IPS-NIHi11 (cell line): Measurements from ENCODE around the gene EPHA2.

Source experiments
- DNase-seq: peaks from one replicate; pipeline ENCODE4 v3.0.0; 2012; ENCODE audit warnings: mixed read lengths, low spot score

The EPHA2 gene

GRCh38 chr1:16134906-16135305 lies 21.0 kb downstream of the EPHA2 start:
- no peak for DNase-seq

DNA sequence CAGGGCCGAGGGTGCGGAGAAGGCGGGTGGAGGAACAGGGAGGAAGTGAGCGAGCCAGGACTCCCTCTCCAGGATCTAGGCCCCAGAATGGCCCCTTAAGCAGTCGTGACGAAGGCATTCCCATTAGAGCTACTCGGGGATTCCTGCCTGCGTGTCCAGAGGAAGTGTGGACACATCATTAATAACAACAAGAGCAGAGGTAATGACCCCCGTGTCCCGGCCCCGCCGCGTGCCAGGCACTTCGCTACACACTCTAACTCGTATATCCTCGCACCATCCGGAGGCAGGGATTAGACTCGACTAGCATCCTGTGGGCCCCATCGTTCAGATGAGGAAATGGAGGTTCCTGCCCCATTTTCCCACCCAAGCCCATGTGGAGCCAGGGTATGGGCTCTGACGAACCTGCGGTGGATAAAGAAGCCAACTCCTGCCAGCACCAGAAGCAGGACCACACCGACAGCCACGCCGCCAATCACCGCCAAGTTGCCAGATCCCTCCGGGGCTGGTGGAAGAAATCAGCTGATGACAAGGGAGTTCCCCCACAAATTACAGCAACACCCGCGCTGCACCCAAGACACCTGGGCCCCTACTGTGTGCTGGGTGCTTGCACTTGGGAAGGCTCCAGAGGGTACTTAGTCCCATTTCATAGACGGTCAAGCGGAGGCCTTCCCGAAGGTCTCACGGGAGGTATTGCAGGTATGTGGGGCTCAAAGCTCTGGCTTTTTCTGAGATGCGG lies 21.6 kb downstream of the EPHA2 start:
- DNase-seq = no peak

GRCh38 chr1:16133007-16133961 lies 22.6 kb downstream of the EPHA2 start:
- DNase-seq = no peak

DNA sequence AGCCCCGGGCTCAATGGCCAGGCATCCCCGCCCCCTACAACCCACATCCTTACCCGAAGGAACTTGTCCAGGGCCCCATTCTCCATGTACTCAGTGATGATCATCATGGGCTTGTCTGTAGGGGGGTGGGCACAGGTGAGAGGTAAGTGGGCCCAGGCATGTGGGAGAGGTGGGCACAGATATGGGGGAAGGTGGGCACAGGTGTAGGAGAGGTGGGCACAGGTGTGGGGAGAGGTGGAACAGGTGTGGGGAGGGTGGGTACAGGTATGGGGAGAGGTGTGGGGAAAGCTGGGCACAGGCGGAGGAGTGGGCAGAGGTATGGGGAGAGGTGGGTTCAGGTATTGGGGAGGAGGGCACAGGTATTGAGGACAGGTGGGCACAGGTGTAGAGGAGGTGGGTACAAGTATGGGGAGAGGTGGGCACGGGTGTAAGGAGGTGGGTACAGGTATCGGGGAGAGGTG lies 23.5 kb downstream of the EPHA2 start:
- DNase-seq = no peak

DNA sequence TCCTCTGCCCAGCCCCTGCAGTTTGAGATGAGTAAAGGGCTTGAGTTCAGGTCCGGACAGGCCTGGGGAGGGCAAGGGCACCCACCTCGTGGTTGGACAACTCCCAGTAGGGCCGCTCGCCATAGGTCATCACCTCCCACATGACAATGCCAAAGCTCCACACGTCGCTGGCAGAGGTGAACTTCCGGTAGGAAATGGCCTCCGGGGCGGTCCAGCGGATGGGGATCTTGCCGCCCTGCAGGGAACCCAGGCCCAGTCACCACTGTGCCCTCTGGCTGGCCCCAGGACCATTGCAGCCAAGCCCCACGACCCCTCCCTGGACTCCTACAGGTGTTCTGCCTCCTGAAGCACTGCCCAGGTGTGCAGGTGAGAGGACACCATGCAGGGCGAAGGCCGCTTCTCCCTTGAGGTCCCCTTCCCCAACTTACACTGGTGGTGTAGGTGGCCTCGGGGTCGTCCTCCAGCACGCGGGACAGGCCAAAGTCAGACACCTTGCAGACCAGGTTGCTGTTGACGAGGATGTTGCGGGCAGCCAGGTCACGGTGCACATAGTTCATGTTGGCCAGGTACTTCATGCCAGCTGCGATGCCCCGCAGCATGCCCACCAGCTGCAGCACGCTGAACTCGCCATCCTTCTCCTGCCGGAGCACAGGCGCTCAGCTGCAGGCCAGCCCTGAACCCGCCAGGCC lies 24.1 kb downstream of the EPHA2 start:
- no peak for DNase-seq

GRCh38 chr1:16130827-16131226 lies 25.0 kb downstream of the EPHA2 start:
- DNase-seq = no peak

- DNase-seq = no peak
Measured at GRCh38 chr1:16129921-16130543, 25.8 kb downstream of the EPHA2 start.

GRCh38 chr1:16129316-16129715 lies 26.6 kb downstream of the EPHA2 start:
- no peak for DNase-seq

DNA sequence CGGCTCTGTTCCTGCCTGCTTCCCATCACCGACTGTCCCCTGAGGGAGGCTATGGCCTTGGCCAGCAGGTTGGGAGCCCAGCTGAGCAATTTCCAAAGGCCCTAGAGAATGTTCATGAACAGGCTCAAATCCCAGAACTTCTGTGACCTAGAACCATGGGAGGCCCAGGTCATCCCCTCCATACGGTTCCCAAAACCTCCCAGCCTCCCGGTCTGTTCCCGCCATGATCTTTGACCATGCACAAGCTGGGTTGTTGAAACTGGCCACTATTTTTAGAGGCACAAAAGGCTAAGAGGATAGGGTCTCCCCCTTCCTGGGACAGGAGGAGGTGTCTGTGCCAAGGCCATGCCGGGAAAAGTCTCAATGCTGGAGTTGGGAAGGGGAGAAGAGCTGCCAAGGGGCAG lies 27.5 kb downstream of the EPHA2 start:
- no peak for DNase-seq

DNA sequence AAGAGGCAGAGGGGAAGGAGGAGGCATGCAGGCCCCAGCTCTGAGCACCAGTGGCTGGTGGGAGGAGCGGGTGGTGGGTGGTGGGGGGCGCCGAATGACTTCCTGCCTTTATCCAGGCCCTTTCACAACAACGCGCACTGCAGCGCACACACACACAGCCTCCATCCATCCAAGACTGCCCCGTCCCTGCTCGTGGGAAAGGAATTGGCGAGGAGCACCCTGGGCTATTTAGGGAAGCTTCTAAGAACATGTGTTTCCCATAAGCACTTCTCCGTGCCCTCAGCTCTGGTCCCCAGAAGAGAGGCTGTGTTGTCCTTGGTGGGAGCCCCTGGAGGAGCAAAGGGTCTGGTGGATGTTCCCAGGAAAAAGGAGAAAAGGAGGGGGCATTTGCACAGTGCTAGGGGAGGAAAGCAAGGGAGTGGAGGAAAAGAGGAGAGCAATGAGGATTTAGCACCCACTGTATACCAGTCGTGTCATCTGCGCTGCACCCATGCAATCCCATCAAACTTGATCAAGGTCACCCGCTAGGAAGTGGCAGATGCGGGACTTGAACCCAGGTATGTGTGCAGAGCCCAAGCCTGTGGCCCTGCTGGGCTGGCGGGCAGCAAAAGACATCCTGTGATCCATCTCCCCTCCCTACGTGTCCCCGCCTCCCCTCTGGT lies 28.1 kb downstream of the EPHA2 start:
- DNase-seq = no peak

DNA sequence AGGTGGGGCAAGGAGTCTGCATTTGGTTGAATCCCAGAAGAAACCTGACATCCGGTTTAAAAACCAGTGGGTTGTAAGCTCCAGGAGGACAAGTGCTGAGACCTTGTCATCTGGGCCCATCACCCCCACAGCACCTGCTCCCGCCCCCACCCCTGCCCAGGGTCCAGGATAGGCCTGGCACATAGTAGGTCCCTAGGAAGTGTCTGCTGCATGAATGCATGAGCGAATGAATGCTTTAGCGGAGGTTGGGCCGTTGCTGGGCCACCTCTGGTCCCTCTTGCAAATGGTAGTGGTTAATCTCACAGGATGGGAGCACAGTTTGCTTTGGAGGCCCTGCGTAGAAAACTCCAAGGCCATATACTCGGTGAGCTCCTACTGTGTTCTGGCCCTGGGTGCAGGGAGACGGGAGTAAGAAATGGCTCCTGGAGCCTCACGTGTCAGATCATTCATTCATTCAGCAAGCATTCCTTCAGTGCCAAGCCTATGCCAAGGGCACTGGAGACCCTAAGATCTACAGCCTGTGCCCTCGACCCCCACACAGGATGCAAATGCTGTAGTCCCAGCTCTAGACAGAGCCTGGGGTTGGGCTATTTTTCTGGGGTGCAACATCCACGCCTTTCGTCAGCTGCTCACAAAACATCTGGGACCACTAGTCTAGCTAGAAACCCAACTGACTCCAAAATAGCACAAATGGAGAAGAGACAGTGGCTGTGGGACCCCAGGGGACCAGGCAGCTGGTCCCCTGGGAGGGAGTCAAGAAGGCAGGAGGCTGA lies 28.9 kb downstream of the EPHA2 start:
- no peak for DNase-seq

- no peak for DNase-seq
Measured at GRCh38 chr1:16126160-16126559, 29.7 kb downstream of the EPHA2 start.

DNA sequence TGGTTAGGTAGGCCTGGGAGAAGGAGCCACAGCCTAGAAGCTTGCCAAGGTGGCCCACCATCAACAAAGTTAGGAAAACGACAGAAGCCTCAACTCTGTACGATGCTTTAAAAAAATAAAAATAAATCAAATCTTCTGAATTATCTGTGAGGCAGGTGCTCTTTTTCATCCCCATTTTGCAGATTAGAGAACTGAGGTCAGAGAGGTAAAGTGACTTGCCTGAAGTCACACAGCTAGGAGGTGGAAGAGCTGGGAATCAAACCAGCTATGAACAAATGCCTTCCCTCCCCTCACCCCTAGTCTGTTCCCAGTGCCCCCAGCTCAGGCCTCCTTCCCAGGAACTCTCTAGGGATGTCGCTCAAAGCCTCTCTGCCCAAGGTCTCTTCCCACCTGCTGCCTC lies 30.4 kb downstream of the EPHA2 start:
- DNase-seq = no peak

- no peak for DNase-seq
Measured at GRCh38 chr1:16125088-16125470, 30.8 kb downstream of the EPHA2 start.

- no peak for DNase-seq
Measured at GRCh38 chr1:16124377-16125087, 31.3 kb downstream of the EPHA2 start.

DNA sequence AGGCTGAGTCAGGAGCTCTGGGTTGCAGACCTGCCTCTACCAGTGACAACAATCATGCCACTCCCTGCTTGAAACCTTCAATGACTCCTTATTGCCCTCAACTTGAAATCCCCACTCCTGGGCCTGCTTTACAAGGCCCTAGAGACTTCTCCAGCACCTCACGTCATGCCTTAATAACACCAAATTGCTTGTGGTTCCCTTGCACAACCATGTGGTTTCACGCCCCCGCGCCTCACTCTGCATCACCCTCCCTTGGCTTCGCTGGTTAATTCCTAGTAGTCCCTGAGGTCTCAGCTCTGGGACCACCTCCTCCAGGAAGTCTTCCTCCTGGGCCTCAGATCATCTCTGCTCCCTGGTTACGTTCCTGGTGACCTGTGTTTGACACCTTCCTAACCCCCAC lies 33.0 kb downstream of the EPHA2 start:
- DNase-seq = no peak

- DNase-seq = no peak
Measured at GRCh38 chr1:16122350-16122881, 33.5 kb downstream of the EPHA2 start.

- no peak for DNase-seq
Measured at GRCh38 chr1:16120940-16121410, 34.9 kb downstream of the EPHA2 start.

GRCh38 chr1:16120407-16120806 lies 35.5 kb downstream of the EPHA2 start:
- DNase-seq = no peak

- no peak for DNase-seq
Measured at GRCh38 chr1:16119926-16120325, 35.9 kb downstream of the EPHA2 start.
